GM19023 (cell line): ENCODE measurements around the gene KLHL20.
"Not testable (repeated sequence)": the region's sequence is repeated elsewhere in the genome, so short reads cannot be mapped to it uniquely, and the experiment has no call there.

Experiments
- ATAC-seq: cut with Tn5 transposase; IDR thresholded peaks from one replicate; pipeline ENCODE4 v1.9.1; 2021; ENCODE audit warnings: mild to moderate bottlenecking, moderate library complexity; ENCODE audit not compliant: unreplicated experiment

The KLHL20 gene, protein sequence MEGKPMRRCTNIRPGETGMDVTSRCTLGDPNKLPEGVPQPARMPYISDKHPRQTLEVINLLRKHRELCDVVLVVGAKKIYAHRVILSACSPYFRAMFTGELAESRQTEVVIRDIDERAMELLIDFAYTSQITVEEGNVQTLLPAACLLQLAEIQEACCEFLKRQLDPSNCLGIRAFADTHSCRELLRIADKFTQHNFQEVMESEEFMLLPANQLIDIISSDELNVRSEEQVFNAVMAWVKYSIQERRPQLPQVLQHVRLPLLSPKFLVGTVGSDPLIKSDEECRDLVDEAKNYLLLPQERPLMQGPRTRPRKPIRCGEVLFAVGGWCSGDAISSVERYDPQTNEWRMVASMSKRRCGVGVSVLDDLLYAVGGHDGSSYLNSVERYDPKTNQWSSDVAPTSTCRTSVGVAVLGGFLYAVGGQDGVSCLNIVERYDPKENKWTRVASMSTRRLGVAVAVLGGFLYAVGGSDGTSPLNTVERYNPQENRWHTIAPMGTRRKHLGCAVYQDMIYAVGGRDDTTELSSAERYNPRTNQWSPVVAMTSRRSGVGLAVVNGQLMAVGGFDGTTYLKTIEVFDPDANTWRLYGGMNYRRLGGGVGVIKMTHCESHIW

DNA sequence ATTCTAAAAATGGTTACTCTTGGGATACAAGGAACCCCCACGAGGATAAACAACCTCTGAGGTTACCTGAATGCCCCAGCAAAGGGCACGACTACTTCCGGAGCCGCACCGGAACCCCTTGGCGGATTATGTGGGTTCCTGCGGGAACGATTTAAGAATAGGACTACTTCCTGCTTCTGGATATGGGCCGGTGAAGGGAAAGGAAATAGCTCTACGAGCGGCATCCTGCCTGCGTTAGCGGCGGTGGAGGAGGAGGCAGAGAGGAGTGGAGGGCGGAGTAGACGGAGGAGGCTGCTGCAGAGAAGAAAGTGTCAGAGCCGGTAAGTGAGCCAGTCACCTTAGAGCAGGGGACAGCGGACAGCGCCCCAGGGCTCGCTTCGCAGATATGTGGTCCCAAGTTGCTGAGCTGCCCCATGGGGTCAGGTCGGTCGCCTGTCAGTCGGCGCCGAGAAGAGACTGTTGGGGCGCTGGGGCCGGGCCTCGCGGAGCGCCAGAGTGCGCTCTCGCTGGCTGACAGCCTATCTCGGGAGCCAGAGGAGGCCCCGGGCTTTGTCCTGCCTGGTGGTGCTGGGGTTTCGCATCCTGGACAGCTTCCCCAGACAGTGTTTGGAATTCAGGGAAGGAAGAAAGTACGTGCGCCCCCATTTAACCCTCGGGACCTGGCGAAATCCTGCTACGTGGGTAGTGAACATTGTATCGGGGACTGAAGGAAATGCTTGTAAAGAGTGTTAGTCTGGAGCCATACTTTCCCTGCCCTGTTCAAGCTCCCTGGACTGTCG, at the start of gene KLHL20:
KLHL20 (plus strand) TSS at position 223 of the 779 bp plus-strand sequence. CDS start 1,063 bp downstream, outside the sequence.
- peak; percentile 98 for ATAC-seq

DNA sequence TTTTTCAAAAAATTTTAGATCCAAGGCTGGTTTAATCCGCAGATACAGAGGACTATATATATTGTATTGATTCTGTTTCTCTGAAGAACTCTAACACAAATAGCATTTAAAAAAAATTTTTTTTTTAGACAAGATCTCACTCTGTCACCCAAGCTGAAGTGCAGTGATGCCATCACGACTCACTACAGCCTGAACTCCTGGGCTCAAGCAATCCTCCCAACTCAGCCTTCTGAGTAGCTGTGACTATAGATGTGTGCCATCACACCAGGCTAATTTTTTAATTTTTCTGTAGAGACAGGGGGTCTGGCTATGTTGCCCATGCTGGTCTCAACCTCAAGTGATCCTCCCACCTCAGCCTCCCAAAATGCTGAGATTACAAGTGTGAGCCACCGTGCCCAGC, 48.1 kb upstream of the KLHL20 start:
- ATAC-seq, result no peak

DNA sequence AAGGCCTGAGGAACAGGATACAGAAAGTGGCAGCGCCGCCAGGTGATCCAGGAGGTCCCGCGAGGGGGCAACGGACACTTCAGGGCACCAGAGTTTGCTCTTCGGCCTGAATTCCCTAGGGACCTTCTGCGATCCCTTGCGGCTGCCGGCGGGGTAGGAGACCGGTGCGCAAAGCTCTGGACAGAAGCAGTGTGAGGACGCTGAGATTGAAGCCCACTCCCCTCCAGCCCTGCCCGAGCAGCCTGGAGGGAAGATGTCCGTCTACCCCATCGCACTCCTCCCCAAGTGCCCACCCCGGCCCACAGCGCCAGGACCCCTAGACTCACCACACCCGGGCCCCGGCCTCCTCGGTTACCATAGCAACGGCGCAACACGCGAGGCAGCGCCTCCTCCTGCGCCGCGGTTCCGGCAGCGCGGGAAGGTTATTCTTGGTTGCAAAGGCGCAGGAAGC, 45.3 kb upstream of the KLHL20 start, which contains the start of gene ANKRD45:
ANKRD45 (minus strand) TSS at position 361 of the 451 bp plus-strand sequence. CDS start 10,433 bp downstream, outside the sequence.
- no peak for ATAC-seq

DNA sequence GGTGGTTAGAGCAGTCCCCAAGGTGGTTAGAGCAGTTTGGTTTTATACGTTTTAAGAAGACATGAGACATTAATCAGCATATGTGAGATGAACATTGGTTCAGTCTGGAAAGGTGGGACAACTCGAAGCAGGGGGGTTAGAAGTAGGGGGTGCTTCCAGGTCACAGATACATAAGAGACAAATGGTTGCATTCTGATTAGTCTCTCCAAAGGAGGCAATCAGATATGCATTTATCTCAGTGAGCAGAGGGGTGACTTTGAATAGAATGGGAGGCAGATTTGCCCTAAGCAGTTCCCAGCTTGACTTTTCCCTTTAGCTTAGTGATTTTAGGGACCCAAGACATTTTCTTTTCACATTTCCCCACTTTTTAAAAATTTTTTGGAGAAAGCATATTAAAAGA, 40.3 kb upstream of the KLHL20 start:
- not testable (repeated sequence) for ATAC-seq

DNA sequence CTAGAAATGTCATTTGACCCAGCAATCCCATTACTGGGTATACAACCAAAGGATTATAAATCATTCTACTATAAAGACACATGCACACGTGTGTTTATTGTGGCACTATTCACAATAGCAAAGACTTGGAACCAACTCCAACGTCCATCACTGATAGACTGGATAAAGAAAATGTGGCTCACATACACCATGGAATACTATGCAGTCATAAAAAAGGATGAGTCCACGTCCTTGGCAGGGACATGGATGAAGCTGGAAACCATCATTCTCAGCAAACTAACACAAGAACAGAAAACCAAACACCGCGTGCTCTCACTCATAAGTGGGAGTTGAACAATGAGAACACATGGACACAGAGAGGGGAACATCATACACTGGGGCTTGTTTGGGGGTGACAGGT, 34.6 kb upstream of the KLHL20 start:
- not testable (repeated sequence) for ATAC-seq

DNA sequence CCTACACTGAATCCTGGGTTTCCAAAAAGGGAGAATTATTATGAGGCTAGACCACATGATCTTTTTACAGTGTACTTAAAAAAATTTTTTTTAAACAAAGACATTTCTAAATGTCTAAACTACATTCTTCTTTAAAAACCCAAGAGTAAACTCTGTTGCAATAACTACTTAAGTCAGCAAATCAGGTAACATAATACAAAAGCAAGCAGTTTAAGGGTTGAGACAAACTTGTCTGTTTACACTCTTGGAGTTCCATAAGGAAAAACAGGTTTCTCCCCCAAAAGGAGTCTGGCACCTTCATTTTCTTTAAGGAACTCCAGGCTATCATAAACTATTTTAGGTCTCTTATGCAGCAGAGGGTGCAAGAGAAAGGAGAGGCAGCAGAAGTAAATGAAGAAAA, 32.6 kb upstream of the KLHL20 start:
- no peak for ATAC-seq

DNA sequence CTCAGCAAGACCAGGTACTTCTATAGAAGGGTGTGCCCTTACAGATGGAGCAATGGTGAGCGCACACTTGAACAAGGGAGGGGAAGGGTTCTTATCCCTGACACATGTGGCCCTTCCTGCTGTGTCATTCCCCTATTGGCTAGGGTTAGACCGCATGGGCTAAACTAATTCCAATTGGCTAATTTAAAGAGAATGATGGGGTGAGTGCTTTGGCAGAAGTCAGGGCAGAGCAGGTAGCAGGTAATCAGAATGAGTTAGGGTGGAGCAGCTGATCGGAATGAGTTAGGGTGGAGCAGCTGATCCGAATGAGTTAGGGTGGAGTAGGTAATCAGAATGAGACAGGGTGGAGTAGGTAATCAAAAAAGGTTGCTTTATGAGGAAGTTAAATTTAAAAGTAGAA, 30.9 kb upstream of the KLHL20 start:
- not testable (repeated sequence) for ATAC-seq

DNA sequence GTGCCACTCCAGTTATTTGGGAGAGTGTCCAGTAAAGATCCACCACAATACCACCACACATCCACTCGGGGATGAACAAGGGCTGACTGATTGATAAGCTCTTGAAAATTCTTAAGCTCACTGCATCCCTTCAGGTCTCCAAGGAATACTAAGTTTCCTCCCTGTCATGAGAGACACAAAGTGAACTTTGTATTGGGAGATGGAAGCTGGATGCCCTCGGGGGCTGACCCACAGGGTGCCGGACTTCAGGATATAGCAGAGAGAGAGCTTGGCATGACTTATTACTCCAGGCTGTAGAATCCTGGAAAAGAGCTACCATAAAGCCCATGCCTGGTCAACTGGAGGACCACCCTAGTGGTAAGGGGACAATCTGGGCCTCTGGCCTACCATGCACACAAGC, 29.7 kb upstream of the KLHL20 start:
- ATAC-seq, result not testable (repeated sequence)

DNA sequence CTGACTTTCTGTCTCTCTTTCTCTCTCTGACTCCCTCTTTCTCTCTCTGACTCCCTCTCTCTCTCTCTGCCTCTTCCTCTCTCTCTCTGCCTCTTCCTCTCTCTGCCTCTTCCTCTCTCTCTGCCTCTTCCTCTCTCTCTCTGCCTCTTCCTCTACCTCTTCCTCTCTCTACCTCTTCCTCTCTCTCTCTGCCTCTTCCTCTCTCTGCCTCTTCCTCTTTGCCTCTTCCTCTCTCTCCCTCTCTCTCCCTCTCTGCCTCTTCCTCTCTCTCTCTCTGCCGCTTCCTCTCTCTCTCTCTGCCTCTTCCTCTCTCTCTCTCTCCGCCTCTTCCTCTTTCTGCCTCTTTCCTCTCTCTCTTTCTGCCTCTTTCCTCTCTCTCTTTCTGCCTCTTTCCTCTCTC, 26.5 kb upstream of the KLHL20 start:
- no peak for ATAC-seq

DNA sequence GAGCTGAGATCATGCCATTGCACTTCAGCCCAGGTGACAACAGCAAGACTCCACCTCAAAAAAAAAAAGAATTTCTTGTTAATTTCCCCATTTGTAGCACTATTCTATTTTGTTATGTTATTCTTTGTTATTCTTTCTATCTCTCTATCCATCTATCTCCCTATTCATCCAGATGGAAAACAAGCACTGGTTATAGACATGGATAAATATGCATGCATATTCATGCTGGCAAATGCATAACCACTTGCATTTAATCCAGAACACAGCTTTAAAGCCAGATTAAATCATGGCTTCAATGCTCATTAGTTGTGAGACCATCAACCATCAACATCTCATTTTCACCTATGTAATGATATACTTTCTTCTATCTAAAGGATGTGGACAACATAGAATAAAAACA, 21.5 kb upstream of the KLHL20 start:
- no peak for ATAC-seq

DNA sequence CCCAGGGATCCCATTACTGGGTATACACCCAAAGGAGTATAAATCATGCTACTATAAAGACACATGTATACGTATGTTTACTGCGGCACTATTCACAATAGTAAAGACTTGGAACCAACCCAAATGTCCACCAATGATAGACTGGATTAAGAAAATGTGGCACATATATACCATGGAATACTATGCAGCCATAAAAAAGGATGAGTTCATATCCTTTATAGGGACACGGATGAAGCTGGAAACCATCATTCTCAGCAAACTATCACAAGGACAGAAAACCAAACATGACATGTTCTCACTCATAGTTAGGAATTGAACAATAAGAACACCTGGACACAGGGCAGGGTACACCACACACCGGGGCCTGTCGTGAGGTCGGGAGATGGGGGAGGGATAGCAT, 13.5 kb upstream of the KLHL20 start:
- ATAC-seq, result not testable (repeated sequence)

DNA sequence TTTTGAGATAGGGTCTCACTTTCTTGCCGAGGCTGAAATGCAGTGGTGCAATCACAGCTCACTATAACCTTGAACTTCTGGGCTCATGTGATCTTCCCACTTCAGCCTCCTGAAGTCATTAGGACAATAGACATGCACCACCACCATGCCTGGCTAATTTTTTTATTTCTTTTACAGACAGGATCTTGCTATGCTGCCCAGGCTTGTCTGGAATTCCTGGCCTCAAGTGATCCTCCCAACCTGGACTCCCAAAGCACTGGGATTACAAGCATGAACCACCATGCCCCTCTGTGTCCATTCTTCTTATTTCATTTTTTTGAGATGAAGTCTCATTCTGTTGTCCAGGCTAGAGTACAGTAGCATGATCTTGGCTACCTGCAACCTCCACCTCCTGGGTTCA, 12.0 kb upstream of the KLHL20 start:
- ATAC-seq, result no peak

DNA sequence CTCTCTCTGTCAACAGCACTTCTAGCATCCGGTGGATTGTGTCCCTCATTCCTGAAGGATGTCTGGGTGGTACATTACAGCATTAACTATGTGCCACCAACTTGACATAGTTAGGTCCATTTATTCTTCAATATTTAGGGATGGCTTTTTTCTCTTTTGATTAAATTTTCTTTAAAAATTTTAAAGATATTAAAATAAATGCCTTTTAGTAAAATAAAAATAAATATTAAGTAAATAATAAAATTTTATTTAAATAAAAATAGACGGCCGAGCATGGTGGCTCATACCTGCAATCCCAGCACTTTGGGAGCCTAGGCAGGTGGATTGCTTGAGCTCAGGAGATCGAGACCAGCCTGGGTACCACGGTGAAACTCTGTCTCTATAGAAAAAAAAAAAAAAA, 9.7 kb upstream of the KLHL20 start:
- ATAC-seq, result no peak

DNA sequence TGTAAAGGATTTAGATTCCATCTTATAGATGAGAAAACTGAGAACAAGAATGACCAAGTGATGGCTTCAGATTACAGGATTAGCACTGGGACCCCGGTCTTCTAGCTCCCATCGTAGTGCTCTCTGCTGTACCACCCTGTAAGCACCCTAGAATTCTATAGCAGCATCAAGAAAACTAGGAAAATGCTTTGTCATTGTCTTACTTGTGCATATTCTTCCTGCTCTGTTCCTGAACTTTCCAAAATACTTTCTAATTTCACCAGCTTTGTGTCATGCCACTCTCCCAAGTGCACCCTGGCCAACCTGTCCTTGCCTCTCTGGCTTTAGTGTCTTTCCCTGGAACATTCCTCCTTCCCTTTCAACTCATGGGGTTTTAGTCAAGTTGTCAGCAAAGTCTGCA, 6.0 kb upstream of the KLHL20 start:
- ATAC-seq, result no peak

DNA sequence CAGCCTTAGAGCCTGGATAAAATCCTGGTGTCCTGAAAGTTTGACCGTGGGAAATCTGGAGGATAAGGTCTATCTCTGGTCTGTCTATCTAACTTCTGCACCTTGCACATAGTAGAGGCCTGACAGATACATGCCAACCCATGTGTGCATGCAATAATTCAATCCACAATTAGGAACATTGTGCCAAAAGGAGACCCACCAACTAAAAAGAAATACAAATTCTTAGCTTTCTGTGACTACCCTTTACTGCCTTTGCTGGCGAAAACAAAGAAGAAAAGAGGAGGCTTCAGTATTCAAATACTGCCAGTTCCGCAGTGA, 381 bp upstream of the KLHL20 start:
- ATAC-seq, result no peak

DNA sequence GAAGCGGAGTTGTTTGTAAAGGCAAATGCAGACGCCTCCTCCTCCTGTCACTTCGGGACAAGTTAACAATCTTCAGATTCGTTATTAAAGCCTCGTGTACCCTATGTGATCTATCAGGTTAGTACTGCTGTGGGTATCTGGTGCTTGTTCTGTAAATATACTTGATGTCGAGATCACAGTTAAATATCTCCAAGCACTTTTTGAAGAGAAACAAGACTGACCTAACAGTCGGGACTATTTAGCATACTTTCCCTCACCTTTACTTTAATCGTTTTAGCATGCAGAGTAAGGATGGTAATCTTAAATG, 710 bp downstream of the KLHL20 start:
- ATAC-seq, result no peak

DNA sequence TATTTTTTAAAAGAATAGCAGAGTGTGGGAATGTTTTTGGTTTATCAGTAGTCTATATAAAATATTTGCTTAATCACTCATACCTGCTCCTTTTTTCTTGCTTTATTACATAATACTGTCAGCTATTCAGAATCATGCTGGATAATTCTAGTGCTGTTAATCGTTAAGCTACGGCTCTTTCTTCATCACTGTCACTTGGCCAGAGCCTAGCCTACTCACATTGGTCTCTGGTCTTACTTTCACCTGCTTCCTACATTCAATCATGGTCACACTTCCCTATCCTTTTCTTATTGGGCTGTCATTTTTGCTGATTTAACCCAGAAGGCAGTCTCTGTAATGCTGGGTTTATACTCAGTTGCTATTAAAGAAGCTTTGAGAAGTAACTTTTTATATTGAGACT, 2.5 kb downstream of the KLHL20 start:
- ATAC-seq, result no peak

DNA sequence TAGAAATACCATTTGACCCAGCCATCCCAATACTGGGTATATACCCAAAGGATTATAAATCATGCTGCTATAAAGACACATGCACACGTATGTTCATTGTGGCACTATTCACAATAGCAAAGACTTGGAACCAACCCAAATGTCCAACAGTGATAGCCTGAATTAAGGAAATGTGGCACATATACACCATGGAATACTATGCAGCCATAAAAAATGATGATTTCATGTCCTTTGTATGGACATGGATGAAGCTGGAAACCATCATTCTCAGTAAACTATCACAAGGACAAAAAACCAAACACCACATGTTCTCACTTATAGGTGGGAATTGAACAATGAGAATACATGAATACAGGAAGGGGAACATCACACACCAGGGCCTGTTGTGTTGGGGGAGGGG, 16.6 kb downstream of the KLHL20 start:
- not testable (repeated sequence) for ATAC-seq

DNA sequence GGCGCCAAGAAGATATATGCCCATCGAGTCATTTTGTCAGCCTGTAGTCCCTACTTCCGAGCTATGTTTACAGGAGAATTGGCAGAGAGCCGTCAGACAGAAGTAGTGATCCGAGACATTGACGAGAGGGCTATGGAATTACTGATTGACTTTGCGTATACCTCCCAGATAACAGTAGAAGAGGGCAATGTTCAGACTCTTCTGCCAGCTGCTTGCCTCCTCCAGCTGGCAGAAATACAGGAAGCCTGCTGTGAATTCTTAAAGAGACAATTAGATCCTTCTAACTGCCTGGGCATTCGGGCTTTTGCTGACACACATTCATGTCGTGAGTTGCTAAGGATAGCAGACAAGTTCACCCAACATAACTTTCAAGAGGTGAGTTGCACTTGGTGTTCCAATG, 19.1 kb downstream of the KLHL20 start:
- ATAC-seq, result no peak

DNA sequence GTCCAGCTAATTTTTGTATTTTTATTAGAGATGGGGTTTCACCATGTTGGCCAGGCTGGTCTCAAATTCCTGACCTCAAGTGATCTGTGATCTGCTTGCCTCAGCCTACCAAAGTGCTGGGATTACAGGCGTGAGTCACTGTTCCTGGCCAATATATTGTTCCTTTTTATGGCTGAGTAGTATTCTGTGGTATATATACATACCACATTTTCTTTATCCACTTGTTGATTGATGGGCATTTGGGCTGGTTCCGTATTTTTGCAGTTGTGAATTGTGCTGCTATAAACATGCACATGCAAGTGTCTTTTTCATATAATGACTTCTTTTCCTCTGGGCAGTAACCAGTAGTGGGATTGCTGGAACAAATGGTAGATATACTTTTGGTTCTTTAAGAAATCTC, 21.3 kb downstream of the KLHL20 start:
- ATAC-seq, result not testable (repeated sequence)

DNA sequence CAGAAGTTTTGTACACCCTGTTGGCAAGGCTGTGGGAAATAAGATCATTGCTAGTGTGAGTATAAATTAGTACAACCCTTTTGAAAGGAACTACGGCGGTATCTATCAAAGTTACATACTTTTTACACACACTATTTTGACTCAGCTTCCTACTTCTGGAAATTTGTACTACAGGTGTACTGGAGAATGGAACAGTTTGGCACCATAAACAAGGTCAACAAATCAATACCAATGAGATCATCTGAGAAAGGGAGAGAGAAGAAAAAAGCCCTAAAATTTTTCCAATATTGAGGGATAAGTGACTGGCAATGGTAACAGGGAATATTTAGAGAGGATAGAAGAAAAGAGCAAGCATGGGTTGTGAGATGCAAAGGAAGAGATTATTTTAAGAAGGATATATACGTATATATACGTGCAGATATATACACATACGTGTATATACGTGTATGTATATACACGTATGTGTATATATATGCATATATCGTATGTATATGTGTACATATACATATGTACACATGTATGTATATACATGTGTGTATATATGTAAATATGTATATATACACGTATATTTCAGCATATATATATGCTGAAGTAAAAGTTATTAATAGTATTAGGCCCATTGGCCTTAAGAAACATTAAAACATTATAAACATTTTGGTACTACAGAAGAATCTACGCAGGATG, 27.6 kb downstream of the KLHL20 start:
- ATAC-seq, result no peak
